COLO668 (cell line): ENCODE data around the gene MBLAC1.

Experiments
- DNase-seq: peaks from one replicate; lab custom pipeline; 2025; ENCODE audit not compliant: unreplicated experiment; lab: John Stamatoyannopoulos, UW

Gene MBLAC1

GRCh38 chr7:100126931-100127865, at the start of gene MBLAC1:
Gene MBLAC1 (plus strand): TSS chr7:100126967. CDS start chr7:100127396, 429 bp downstream.
- peak; percentile 92 for DNase-seq

- no peak for DNase-seq
Observed at GRCh38 chr7:100077205-100077604, 49.6 kb upstream of the MBLAC1 start.

GRCh38 chr7:100079024-100079560, 47.7 kb upstream of the MBLAC1 start:
- no peak for DNase-seq

- DNase-seq, result peak; percentile 56
Observed at GRCh38 chr7:100080907-100081534, 45.7 kb upstream of the MBLAC1 start.

- DNase-seq, result peak; percentile 98
Observed at GRCh38 chr7:100081535-100082102, 45.1 kb upstream of the MBLAC1 start, which contains the start of gene ZNF3. Gene ZNF3 (minus strand): TSS chr7:100081723. CDS start chr7:100077357, 4,366 bp downstream.

- no peak for DNase-seq
Observed at GRCh38 chr7:100082978-100083377, 43.8 kb upstream of the MBLAC1 start.

GRCh38 chr7:100085515-100085914, 41.3 kb upstream of the MBLAC1 start:
- DNase-seq, result no peak

- no peak for DNase-seq
Observed at GRCh38 chr7:100087055-100087750, 39.6 kb upstream of the MBLAC1 start.

GRCh38 chr7:100088095-100088620, 38.6 kb upstream of the MBLAC1 start:
- peak; percentile 36 for DNase-seq

GRCh38 chr7:100088621-100089457, 37.9 kb upstream of the MBLAC1 start, which contains the start of gene COPS6:
Gene COPS6 (plus strand): TSS chr7:100088969. CDS start chr7:100088991, 22 bp downstream.
- peak; percentile 90 for DNase-seq

- DNase-seq, result no peak
Observed at GRCh38 chr7:100089458-100090196, 37.1 kb upstream of the MBLAC1 start.

GRCh38 chr7:100090527-100091410, 36.0 kb upstream of the MBLAC1 start:
- peak; percentile 30 for DNase-seq

- DNase-seq, result peak; percentile 30
Observed at GRCh38 chr7:100091411-100092181, 35.2 kb upstream of the MBLAC1 start.

- no peak for DNase-seq
Observed at GRCh38 chr7:100093054-100093453, 33.7 kb upstream of the MBLAC1 start.

GRCh38 chr7:100093498-100093897, 33.3 kb upstream of the MBLAC1 start:
- DNase-seq, result no peak

GRCh38 chr7:100093925-100094486, 32.8 kb upstream of the MBLAC1 start:
- DNase-seq, result no peak

- DNase-seq, result no peak
Observed at GRCh38 chr7:100095289-100095688, 31.5 kb upstream of the MBLAC1 start.
